AG08395 (cell line): ENCODE measurements around the gene ADCY10.
"Not testable (repeated sequence)": the region's sequence is repeated elsewhere in the genome, so short reads cannot be mapped to it uniquely, and the experiment has no call there.

Experiments used
- DNase-seq: peaks from one replicate; pipeline ENCODE4 v3.0.0; 2012; ENCODE audit warnings: mixed read lengths, low spot score

The ADCY10 gene

DNA sequence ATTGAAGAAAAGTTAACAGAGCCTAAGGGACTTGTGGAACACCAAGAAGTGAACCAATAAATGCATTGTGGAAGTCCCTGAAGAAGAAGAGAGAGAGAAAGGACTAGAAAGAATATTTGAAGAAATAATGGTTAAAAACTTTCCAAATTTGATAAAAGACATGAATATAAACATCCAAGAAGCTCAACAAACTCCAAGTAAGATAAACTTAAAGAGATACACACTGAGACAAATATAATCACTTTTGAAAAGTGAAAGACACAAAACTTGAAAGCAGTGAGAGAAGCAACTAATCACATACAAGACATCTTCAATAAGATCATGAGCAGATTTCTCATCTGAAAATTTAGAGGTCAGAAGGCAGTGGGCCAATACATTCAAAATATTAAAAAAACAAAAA, 101.0 kb downstream of the ADCY10 start:
- no peak for DNase-seq

- DNase-seq, result peak; percentile 26
Observed at GRCh38 chr1:167808690-167809089, 105.2 kb downstream of the ADCY10 start.

GRCh38 chr1:167808104-167808503, 105.8 kb downstream of the ADCY10 start:
- DNase-seq, result no peak

DNA sequence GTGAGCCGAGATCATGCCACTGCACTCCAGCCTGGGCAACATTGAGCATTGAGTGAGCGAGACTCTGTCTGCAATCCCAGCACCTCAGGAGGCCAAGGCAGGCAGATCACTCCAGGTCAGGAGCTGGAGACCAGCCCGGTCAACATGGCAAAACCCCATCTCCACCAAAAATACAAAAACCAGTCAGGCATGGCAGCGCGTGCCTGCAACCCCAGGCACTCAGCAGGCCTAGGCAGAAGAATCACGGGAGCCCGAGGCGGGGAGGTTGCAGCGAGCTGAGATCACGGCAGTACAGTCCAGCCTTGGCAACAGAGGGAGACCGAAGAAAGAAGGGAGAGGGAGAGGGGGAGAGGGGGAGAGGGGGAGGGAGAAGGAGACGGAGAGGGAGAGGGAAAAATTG, 107.3 kb downstream of the ADCY10 start:
- not testable (repeated sequence) for DNase-seq

DNA sequence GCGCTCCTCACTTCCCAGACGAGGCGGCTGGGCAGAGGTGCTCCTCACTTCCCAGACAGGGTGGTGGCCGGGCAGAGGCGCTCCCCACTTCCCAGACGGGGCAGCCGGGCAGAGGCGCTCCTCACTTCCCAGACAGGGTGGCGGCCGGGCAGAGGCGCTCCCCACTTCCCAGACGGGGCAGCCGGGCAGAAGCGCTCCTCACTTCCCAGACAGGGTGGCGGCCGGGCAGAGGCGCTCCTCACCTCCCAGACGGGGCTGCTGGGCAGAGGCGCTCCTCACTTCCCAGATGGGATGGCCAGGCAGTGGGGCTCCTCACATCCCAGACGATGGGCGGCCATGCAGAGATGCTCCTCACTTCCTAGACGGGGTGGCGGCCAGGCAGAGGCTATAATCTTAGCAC, 107.7 kb downstream of the ADCY10 start:
- DNase-seq, result not testable (repeated sequence)

DNA sequence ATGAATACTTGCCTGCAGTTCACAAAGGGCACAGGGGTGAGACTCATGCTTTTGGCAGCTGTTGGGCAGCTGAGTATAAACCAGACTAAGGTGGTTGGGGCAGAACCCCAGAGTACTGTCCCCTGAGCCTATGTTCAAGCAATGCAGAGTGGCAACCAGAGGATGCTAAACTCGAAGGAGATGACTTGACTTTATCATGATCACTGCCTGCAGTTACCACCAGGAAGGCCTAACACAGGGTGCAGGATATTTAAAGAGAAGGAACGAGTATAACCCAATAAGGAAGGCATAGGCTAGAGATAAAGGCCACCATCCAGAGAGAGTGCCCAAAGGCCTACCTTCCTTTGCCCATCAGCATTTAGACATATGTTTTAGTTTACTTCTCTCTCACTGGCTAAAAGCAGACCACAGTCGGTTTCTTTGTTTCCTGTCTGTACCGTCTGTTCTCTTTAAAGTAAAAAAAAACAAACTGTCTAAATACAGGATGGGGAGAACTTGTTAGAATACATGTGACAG, 108.8 kb downstream of the ADCY10 start:
- DNase-seq, result no peak

DNA sequence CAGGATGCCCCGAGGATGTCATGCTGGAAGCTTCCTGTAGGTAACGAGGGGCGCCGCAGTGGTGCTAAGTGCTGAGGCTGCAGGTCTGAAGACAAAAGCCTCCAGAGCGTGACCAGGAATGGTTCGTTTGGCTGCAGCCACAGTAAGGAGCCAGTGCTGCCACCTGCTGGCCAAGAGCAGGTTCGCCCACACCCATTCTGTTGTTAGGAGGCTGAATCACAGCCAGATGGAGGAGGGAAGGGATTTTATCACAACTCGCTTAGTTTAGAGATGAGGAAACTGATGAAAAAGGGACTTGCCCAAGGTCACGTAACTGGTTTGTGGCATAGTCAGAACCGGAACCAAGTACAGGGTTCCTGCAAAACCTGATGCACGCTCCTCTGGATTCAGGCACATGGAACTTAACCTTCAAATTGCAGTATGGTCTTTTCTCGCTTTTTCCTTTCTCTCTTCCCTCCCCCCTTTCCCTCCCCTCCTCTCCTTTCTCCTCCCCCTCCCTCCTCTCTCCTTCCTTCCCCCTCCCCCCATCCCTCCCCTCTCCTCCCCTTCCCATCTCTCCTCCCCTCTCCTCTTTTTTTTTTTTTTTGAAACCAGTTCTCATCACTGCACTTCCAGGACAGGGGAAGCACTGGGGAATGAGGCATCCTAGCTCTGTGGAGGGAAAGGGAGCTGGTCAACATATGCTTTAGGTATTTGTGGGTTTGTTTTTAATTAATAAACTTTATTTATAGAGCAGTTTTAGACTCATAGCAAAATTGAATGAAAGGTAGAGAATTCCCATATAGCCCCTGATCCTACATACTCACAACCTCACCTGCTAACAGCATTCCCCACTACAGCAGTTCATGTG, 110.4 kb downstream of the ADCY10 start:
- peak; percentile 93 for DNase-seq

GRCh38 chr1:167802235-167802634, 111.7 kb downstream of the ADCY10 start:
- no peak for DNase-seq

DNA sequence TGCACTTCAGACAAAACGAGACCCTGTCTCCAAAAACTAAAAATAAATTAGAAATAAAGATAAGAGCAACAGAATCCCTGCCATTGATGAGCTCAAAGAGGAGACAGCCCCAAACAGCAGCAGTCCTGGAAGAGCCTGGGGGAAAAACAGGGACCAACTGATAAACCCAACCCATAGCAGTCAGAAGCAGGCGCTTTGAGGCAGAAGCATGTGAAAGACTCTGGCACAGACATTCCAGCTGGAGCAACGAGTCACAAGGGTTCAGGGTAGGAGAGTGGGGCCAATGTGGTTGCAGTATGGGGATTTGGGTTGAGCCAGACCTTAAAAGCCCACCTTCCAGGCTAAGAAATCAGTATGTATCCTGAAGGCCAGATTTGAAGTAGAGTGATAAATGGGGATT, 113.7 kb downstream of the ADCY10 start:
- DNase-seq, result no peak

DNA sequence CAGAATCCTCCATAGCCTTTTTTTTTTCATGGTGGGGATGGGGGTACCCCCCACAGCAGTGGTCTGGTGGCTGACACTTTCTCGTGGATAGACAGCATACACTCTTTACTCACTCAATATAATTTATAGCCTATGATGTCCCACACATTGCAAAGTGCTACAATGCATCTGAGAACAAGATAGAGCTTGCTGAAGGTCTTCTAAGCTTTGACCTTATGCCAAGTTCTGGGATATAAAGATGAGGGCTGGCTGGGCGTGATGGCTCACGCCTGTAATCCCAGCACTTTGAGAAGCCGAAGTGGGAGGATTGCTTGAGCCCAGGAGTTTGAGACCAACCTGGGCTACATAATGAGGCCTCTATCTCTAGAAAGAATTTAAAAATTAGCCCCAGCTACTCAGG, 114.2 kb downstream of the ADCY10 start:
- DNase-seq, result no peak

DNA sequence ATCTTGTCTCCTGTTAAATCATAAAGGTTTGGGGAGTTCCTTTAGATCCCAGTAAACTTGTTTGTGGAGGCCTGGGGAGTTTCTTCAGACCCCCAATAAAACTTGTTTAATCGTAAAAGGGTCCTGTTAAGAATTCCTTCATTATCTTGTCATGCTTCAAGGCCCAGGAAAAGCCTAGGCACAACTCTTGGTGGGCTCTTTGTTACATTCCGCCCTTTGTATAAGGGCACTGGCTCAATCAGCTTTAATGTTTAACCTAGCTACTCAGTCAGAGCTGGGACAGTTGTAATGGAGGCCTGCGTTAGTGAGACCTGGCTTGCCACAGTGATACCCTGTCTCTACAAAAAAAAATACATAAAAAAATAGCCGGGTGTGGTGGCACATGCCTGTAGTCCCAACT, 115.0 kb downstream of the ADCY10 start:
- DNase-seq, result no peak

- peak; percentile 92 for DNase-seq
Observed at GRCh38 chr1:167797015-167797414, 116.9 kb downstream of the ADCY10 start.

DNA sequence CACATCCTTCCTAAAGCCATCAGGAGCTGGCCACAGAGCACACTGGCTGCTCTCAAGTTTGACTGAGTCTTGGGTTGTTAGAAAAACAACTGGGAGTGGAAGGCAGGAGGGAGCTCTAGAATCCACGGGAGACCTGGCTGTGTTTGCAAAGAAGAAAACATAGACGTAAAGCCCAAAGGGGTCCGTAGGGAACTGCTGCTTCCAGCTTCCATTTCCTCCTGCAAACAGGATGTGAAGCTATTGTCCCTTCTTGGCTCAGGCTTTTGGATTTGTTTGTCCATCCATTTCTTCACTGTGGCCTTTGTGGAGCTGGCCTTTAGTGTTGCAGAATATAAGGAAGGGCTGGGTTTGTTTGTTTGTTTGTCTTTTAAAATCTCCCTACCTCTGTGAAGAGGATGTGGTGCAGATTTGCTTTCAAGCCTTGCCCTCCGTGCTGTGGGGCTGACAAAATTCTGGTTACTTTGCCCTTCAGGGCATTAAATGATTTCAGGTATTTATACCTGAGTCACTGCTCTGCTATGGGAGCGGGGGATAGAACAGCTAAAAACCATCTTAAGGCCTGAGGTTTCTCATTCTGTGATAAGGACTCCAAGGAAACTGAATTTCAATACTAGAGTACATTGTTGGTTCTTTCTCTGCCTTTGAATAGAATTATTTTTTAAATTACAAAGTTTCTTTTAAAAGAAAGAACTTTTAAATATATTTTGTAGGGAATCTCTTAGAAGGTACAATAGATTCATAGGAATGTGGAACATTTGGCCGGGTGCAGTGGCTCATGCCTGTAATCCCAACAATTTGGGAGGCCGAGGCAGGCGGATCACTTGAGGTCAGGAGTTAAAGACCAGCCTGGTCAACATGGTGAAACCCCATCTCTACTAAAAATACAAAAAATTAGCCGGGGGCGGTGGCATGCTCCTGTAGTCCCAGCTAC, 117.9 kb downstream of the ADCY10 start:
- DNase-seq, result no peak

DNA sequence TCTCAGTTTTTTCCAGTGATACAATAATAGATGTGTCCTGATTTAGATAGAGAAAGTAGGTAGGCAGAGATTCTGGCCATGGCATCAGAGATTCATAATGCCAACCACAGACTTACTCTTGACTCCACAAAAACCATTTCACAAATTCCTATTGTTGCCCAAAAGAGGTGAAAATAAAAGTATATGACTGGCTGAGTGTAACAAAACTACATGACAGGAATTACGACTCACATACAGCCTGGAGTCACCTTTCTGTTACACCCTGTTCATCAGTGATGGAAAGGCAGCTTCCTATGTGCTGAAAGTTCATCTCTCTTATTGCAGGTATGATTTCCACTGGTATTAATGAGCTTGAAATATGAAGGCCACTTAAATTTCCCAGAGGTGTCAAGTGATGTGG, 119.9 kb downstream of the ADCY10 start:
- no peak for DNase-seq

- no peak for DNase-seq
Observed at GRCh38 chr1:167792188-167792565, 121.8 kb downstream of the ADCY10 start.

DNA sequence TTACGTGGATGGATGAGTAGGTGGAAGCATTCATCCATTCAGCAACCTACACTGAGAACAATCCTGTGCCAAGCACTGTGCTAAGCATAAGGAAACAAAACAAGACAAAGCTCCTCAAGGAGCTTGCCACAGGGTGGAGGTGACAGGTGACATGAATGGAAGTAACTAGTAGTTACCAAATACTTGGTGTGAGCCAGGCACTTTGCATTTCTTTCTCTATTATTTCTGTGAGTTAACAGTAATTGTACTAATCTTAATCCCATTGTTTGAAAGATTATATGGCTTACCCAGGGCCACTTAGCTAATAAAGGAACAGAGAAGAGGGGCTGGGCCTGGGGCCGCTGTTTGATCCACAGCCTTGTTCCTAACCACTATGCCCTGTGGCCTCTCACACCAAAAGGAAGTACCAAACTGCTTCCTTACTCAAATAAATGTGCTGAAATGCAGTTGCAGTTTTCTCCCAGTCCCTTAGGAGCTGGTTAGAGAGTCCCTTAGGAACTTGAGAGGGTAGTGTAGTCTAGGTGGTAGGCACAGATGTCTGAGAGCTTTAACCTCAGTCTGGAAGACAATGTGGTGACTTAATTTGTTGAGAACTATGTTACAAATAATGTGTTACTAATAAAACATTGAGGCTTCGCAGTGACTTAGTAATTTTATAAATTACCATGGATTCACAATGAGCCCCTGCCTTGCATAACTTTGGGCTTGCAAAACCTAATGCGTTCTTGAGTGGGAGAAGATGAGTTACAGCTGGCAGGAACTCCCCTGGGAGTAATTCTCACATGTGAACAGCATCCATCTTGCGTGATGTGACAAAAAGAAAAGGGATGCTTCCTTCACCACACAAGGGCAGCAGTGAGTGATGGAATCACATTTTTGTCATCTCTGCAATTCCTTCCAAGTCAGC, 122.4 kb downstream of the ADCY10 start:
- peak; percentile 83 for DNase-seq

- DNase-seq, result no peak
Observed at GRCh38 chr1:167790117-167790516, 123.8 kb downstream of the ADCY10 start.

DNA sequence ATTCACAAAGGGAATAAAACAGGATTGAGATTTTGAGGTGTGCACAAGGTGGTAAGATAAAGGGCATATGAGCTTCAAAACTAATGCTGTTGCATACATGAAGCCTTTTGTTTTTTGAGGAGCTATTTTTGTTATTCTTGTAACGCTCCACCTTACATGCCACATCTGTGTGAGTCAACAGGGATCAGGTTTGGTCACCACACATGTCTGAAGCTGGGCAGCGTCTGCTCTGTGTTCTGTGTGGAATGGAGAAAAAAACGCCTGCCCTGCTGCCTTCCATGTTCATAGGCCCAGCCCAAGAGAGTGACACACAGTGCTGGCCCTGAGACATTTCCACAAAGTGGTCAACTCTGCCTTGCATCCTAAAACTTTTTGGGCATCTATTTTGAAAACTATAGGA, 124.4 kb downstream of the ADCY10 start:
- no peak for DNase-seq

DNA sequence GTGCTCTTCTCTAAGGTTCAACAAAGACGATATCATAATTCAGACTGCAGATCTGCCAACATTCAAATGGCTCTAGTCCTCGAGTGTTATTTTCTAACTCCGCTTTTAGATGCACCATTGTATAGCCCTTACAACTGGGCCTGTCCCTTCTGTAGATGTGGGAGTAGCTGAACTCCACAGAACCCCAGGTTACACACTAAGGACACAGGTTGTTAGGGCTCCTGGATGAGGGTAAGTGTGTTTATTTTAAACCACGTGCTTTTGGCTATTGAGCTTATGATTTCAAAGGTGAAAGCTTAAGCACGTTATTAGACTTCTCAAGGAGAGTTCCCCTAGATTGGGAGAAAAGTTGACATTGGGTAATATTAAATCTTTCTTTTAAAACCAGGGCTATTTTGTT, 127.4 kb downstream of the ADCY10 start:
- no peak for DNase-seq

GRCh38 chr1:167784876-167785550, 128.9 kb downstream of the ADCY10 start:
- DNase-seq, result no peak

- no peak for DNase-seq
Observed at GRCh38 chr1:167782946-167783345, 131.0 kb downstream of the ADCY10 start.
